CD4-positive, alpha-beta T cell treated with Interleukin-15 for 4 hours (primary cell): ENCODE measurements around the gene ZNF618.
A peak's percentile ranks its signal among the peaks of the same experiment; 100 is the strongest.

Experiments
- DNase-seq: peaks from one replicate; pipeline ENCODE4 v3.0.0-alpha.2; 2020; ENCODE audit warnings: low spot score

The ZNF618 gene

DNA sequence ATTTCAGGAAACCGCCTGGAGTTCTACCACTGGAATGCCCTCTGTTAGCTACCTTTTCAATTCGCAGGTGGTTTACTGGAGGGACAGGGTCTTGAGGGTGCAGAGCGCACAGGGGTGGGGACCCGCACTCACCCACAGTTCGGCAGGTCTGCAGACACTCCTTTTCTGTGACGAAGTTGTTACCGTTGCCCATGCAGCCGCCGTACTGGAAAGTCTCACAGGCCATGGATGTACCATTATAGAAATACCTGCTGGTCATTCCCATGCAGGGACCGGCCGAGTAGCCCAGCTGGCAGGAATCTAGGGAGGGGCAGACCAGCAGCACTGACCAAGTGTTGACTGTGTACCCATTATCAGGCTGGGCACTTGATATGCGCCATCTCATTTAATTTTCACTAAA lies 185.2 kb downstream of the ZNF618 start:
- no peak for DNase-seq

DNA sequence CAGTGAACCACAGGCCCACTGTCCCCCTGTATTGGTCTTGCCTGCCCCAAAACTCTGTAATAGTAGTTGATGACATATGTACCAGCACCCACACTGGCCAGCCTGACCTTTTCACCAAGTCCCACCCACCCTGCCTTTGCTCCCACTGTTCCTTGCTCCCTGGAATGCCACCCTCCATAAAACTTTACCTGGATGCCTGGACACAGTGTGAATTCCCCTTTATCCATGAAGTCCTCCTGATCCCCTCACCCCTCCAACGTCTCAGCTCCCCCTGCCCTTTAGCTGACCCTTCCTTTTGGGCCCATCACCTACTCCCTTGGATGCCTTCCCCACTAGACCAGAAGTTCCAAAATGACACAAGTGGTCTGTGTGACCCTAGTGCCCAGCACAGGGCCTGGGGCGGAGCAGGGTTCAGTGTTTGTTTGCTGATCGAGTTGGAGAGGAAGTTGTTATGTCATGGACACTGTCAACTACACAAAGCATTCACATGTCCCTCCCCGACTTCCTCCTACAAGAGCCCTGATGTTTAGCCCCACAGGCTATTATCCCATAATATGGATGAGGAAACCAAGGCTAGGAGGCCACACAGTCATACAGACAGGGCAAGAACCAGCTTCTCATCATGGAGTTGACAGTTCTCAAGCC lies 185.8 kb downstream of the ZNF618 start:
- no peak for DNase-seq

DNA sequence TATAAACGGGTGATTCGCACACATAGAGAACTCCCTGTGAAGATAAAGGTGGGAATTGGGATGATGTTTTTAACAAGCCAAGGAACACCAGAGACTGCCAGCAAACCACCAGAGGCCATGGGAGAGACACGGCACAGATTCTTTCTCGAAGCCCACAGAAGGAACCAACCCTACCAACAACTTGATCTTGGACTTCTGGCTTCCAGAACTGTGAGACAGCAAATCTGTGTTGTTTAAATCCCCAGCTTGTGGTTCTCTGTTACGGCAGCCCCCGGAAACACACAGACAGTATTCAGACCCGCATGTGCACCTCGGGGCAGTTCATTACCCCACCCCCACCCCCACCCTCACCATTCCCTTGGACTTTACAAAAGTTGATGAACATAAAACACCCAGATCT lies 189.2 kb downstream of the ZNF618 start:
- DNase-seq, result no peak

DNA sequence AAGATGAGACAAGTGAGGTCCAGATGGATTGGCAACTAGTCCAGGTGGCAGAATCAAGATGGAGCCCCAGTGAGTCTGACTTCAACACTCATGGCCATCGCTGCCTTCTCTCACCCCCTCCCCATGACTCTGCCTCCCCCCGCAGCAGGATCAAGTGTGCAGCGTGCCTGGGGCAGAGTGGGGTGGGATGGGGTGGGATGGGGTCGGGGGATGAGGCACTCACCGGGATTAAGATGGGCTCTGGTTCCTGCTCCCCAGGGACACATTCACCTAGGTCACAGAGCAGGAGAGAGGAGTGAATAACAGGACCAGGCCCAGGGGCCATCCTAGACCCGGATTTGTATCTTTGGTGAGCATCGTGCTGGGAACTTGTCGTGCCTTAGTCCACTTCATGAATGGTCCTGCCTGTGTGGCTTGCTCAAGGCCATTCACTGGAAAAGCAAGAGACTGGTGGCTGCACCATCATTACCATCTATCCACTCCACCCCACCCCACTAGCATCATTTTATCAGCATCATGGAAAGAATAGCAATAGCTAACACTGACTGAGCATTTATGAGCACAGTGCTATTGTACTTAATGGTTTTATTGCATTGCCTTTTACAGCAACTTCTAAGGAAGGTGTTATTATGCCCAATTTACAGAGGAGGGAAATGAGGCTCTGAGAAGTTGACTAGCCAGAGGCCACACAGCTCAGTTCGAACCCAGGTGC lies 193.5 kb downstream of the ZNF618 start:
- DNase-seq, result no peak

DNA sequence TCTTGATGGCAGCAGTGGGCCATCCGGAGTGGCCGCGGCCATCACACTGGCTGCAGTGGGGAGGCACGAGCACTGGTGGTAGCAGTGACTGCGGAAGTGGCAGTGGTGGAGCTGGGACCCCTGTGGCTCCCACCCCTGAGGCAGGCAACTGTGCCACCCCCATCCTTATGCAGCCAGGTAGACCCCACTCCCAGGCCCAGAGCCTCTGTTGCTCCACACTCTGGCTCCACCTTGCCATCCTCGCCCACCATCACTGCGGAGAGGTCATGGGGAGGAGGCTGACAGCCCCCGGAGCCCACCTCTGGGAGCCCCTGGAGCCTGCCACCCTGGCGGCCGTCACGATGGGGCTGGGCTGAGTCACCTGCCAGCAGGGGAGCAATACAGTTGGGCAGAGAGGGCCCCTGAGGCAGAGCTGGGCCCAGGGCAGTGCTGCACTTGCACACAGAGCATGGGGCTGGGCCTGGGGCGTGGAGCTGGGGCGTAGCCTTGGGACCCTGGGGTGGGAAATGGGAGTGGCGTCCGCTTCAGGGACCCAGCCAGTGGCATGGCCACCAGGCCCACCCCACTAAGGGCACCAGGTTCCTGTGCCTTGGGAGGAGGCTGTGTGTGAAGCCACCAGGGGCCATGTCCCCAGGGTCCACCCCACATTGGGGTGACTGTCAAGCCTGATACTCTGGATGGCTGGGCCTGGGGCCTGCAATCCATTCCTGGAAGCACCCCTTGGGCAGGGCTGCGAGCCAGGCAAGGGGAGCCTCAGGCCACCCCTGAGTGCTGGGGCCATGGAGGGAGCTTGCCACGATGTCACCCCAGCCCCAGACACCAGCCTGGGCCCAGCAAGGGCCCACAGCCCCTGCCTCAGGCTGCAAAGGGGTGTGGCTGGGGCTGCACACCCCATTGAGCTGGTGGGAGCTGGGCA lies 194.3 kb downstream of the ZNF618 start:
- DNase-seq, result no peak

DNA sequence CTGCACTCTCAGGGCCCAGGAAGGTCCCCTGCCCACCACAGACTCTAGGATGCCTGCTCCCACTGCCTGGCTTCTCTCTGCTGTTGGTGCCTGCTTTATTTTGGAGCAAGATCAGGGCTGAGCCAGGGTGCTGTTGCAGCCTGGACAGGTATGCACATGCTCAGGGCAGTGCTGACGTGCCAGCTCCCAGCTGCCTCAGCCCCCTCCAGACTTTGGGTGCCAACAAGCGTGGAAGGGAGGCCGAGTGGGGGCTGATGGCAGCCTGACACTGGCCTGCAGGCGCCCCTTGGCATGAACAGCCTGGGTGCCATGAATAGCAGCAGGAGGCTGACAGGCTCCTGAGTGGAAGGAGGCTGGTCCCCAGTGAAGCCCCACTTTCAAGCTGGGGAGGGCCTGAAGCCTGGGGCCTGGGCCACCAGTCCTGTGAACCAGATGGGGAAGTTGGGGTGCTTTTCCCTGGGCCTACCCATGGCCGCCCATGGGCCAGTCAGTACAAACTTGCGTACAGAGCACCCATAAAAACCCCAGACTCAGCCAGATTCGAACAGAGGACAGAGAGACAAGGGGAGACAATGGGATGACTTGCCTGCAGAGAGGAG lies 195.2 kb downstream of the ZNF618 start:
- DNase-seq, result no peak

DNA sequence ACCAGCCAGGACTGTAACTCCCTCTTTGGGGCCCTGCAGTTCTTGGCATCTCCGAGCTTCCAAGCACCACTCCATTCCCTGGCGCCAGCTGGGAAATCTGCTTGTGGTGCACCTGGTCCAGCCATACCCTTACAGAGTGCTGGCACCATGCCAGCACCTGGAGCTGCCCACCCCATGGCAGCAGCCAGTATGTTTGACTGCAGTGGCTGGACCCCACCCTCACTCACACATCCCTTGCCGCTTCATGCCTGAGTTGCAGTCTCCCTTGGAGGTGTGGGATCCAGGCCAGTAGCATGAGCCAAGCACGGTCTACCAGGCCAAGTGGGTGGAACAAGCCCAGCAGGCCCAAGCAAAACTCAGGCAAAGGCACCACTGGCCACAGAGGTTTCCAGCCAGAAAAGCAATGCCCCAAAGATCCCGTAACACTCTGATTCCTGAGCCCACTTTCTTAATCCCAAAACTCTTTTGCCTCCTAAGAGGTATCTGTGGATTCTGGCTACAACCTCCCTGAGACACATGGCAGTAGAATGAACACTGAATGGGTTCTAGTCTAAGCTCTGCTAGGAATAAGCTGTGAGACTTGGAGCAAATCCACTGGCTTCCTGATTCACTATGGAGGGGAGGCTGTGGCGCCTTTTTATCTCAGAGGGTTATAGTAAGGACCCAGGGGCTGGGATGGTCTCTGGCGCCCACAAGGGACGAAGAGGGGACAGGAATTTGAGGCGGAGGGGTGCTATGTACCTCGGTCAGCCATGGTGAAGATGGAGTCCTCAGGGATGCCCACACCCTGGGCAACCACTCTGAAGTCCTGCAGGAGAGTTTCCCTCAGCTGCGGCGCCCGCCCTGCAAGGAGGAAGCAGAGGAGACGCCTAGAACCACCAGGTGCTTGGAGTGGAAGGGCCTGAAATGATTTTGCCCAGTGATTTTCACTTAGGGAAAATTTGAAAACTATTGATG lies 196.4 kb downstream of the ZNF618 start:
- DNase-seq, result no peak

DNA sequence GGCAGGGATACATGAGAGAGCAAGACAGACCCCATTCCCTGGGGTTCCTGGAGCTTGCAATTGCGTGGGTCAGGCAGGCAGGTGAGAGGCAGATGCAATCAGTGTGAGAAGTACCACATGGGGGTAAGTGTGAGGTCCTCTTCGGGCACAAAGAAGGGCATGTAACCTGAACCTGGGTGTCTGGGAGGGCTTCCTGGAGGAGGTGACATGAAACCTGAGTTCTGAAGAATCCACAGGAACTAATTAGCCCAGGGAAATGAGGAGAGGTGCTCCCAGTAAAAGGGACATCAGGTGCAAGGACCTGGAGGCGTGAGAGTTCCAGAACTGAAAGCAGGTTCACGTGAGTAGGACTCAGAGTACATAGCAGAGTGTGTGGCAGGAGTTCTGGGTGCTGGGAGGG lies 199.5 kb downstream of the ZNF618 start:
- no peak for DNase-seq

DNA sequence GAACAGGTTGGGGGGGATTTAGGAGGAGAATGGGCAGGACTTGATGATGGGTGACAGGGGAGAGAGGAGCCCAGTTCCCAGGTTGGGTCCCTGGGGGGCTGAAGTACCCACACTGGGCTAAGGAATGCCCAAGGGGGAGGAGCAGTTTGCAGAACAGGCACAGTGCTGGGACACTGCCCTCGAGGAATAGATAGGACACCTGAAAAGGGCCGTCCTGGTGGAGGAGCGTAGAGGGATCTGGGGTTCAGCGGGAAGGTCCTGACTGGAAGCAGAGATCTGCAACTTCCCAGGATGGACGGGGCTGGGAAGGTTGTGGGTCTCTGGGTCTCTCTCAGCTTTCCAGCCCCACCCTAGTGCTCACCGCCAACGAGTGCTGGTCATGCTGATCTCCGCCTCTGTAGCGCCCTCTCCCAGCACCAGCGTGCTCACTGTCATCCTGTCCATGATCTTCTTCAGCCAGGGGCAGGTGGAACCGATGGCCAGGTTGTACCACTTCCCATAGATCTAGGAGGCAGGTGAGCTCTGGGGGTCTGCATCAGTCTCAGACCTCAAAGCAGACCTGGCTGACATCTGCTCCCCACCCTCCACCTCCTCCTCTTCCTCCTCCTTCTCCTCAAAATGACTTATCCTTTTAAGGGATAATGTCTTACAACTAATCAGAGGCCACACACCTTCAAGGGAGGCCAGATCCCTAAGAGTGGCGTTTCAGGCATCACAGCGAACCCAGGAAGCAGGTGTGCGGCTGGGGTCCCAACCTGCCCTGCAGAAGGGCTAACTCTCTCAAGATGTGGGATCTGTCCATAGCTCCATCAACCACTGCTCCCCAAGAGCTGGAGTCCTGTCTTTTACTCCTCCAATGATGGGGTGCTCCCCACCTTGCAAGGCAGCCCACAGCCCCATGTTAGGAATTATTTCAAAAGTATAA lies 200.4 kb downstream of the ZNF618 start:
- no peak for DNase-seq

DNA sequence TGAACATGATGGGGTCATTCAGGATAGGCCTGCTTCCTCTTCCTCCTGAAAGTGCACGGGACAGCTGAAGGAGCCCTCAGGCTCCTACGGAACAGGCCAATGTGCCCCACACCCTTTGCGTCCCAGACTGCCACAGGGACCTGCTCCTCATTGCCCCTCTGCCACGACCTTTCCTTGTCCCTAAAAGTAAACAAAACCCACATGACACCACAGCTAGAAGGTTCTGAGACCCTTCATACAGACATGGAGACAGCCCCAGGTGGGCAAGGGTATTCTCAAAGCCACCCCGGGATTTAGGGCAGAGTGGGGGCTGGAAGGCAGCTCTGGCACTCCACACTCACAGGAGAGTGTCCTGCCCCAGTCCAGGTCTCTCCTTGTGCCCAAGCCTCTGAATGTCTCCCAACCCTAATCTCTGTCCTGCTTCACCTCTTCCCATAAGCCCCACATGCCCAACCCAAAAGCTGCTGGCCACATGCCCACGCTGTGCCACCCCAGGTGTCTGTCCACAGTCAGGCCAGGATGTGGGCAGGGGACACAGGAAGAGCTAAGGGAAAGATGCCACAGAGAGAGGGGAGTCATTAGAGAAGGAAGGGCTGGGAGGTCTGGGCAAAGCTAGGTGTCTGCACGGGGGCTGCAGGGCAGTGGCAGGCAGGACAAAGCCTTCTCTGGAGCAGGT lies 201.2 kb downstream of the ZNF618 start:
- DNase-seq, result no peak

DNA sequence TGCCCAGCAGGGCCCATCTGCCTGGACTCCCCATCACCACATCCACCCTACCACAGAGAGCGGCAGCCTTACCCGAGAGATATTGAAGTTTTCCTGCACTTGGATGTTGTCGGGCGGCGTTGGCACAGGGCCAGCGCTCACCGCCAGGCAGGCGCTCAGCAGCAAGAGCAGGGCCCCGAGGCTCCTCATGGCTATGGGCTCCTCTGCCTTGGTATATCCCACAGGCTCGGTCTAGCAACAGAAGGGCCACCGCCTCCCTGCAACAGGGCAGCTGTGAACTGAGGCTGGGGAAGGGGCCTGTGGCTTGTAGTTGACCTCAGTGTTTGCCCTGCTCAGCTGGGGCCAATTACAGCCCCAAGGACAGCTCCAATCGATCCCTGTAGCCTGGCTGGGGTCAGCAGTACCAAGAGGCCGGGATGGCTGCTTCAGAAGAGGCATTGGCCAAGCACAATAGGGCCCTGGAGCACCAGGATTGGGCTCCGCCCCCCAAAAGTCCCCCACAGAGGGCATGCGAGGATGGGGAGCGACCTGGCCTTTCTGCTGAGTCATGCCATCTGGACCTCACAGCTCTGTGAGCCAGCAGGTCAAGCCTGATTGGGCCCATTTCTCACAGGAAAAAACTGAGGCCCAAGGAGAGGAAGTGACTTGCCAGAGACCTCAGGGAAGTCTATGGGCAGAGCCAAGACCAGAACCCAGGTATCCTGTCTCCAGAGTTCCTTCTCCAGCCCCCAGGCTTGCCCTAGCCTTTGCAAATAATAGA lies 202.1 kb downstream of the ZNF618 start, which contains the start of gene AMBP:
AMBP (minus strand) TSS at position 280 of the 760 bp plus-strand sequence; CDS start at position 189, 91 bp downstream.
- no peak for DNase-seq

DNA sequence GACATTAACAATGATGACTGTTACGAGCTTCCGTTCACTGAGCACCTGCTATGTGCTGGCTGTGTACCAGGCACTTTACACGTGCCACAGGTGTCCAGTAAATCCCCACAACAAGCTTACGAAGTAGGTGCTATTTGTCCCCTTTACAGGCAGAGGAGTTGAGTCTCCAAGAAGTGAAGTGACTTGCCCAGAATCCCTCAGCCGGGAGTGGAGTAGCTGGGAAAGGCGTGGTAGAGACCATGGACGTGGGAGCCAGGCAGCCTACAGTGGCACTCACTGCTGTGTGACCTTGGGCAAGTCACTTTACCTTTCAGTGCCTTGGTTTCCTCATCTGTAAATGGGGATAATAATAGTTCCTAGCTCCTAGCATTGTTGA lies 202.7 kb downstream of the ZNF618 start:
- DNase-seq, result no peak

DNA sequence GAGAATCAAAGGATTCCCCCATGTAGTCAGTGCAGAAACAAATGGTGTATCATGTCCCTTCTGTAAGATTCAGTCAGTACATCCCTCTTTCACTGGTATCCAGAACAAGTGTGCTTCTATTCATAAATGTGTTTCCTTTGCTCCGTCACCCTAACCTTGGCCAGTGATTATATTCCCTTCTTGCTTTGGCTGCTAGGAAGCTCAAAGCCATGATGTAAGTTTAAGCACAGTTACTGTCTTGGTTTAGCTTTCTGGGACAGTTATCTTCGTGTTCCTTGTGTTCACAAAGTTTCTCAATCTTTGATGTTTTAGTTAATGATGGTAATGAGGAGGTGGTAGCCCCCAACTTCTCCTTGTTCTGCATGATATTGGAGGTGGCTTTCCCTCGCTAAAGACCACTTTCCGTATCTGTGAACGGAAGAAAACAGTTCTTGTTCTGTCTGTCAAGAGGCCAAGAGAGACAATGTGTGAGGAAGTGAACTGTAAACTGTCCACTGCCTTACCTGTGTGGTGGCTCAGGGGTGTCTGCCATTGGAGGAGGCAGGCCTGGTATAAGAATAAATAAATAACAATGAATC lies 204.2 kb downstream of the ZNF618 start:
- DNase-seq, result no peak

DNA sequence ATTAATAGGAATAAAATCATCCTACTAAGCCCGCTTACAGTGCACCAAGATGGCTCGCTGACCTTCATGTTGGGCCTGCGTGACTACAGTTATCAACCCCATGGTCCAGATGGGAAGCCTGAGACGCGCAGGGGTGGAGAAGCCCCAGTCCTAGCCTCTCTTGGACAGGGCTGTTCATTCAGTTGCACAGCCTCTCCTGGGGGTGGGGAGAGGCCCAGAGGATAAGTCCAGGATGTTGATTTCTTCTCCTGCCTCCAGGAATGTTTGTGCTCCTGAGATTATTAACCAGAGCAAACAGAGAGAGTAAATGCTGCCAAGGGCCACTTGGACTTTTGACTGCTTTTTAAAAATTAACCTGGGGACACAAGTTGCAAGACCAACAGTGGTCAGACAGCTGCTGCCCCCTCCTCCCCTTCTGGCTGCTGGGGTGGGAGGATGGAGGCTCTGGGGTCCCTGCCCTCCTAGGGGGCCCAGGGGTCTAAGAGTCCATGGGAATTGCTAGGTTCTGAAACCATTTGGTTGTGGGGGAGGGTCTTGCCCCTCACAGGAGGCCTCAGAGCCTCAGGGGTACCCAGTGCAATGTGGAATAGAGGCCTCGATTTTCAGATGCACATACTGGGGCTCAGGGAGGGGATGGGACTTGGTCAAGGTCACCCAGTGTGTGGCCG lies 204.8 kb downstream of the ZNF618 start:
- DNase-seq, result no peak

DNA sequence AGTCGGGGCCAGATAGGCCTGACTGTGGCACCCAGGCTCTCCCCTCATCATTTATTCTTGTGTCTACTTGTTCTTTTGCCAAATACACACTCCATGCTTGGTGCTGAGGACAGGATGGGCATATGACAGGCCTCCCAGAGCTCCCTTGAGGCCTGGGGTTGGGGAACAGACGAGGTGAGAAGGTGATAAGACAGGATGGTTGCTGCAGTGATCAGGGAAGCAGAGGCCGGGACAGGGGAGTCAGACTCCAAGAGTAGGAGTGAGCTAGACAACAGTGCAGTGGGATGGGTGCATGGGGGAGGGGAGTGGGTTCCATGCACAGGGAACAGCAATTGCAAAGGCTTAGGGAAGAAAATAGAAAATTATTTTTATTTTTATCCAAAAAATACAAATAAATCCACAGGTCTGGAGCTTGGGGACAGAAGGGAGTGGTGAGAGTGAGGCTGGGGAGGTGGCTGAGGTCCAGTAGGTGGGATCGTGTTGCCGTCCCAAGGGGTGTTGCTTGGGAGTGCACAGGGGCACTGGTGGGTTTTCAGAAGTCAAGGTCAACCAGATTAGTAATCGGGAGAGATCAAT lies 205.4 kb downstream of the ZNF618 start:
- DNase-seq, result no peak

DNA sequence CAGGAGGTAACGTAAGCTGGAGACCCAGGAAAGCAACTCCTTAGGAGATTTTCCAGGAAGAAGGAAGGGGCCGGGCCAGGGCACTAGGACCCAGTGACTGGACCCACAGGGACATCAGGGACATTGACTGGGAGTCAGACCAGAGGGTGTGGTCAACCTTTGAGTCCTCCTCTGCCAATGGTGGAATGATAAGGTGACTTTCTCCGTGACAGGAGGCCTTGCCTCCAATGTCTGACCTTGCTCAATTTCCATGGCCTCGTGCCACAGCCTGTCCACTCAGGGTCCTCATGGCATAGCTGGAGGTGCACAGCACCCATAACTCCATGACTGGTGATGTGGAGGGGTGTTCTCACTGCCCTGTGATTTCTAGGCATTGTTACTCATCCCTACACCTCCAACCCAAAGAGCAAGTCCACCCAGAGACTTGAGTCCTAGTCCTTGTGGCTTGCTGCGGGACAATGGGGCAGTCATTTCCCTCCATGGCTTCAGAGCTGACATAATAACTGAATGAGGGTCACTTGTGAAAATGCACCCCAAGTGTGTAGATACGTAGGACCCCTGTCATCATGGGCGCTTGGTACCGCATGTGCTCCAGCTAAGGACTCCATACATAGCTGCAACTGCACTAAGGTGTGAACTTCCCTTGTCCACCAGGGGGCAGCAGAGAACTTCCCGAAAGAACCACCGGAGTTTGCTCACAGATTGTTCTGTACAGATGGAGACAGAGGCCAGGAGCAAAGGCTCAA lies 206.1 kb downstream of the ZNF618 start:
- DNase-seq, result peak; percentile 70
